ENCODE results near the gene GCGR.

The GCGR gene

DNA sequence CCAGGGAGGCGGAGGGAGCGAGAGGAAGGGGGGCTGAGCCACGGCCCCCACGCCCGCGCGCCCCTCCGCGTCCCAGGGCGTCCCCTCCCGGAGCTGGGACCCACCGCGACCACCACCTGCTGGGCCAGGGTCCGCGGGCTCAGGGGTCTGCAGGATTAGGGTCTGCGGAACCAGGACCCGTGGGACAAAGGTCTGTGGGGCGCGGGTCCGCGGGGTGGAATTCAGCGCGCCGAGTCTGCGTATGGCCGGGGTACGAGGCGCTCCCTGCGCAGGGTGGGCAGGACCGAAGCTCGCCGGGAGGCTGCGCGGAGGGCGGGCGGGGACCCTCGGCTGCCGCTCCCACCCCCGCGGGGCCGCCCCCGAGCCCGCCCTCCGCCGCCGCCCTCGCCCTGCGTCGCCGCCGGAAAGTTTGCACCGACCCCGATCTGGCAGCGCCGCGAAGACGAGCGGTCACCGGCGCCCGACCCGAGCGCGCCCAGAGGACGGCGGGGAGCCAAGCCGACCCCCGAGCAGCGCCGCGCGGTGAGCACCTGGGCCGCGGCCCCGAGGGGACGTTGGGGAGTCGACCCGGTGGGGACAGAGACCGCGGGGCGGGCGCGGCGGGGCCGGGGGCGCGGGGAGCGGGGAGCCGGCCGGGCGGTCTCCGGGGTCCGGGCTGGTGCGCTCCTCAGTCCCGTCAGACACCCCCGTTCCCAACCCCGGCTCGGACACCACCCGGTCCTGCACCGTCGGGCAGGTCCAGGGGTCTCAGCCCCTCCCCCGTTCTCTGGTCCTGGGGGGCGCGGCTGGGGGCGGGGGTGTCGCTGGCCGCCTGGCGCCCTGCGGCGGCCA, at the start of gene GCGR:
Gene GCGR (plus strand): TSS at position 423 of the 831 bp plus-strand sequence. CDS start 4,869 bp downstream, outside the sequence.
- DNase-seq (ENCODE audit: low spot score): no peak

DNA sequence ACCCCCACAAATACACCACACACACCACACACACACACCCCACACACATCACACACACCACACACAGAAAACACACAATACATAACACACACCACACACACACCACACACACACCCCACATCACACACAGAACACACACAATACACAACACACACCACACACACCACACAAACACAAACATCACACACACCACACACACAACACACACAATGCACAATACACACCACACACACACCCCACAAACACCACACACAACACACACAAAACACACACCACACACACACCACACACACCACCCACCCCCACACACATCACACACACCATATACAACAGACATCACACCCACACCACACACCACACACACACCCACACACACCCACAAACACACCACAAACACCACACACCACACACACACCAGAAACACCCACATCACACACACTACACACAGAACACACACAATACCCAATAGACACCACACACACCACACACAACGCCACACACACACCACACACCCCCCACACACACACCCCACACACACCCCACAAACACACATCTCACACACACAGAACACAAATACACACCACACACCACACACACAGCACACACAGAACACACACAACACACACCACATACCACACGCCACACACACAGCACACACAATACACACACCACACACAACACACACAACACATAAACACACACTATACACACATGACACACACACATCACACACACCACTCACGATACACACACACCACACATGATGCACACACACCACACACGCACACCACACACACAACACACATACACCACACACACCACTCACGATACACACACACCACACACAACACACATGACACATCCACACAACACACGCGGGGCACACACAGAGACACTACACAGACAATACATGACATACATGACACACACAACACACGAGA, 11.0 kb upstream of the GCGR start:
- no peak for DNase-seq (ENCODE audit: low spot score)

DNA sequence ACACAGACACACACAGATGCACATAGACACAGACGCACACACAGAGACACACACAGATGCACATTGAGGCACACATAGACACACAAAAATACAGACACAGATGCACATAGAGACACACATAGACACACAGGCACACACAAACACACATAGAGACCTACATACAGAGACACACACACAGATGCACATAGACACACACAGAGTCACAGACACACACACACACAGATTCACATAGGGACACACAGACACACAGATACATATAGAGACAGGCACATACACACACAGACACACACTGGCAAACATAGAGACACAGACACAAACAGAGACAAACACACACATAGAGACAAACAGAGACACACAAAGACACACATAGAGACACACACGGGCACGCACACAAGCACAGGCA, 9.9 kb upstream of the GCGR start:
- DNase-seq (ENCODE audit: low spot score): no peak

DNA sequence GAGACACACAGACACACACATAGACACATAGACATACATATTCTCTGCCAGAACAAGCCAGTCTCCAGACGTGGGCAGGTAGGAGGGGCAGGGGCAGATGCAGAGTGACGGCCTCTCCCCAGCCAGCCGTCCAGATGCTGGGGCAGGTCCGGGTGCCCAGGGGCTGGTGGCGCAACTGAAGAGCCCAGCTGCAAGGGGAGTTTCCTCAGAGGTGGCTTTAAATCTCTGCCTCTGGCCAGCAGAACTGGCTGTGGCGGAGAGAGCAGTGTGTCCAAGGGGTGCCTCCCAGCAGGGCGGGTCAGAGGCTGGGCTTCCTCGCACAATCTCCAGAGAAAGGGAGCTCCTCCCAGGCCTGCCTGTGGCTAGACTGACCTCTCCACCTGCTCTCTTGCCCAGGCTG, 9.4 kb upstream of the GCGR start:
- no peak for DNase-seq (ENCODE audit: low spot score)

DNA sequence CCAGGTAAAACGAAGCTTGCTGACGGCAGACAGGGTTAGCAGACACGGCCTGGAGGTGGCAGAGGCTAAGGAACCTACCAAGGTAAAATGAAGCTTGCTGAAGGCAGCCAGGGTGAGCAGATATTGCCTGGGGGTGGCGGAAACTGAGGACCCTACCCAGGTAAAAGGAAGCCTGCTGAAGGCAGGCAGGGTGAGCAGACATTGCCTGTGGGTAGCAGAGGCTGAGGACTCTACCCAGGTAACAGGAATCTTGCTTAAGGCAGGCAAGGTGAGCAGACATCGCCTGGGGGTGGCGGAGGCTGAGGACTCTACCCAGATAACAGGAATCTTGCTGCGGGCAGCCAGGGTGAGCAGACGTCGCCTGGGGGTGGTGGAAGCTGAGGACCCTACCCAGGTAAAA, 2.6 kb upstream of the GCGR start:
- DNase-seq (ENCODE audit: low spot score): no peak

DNA sequence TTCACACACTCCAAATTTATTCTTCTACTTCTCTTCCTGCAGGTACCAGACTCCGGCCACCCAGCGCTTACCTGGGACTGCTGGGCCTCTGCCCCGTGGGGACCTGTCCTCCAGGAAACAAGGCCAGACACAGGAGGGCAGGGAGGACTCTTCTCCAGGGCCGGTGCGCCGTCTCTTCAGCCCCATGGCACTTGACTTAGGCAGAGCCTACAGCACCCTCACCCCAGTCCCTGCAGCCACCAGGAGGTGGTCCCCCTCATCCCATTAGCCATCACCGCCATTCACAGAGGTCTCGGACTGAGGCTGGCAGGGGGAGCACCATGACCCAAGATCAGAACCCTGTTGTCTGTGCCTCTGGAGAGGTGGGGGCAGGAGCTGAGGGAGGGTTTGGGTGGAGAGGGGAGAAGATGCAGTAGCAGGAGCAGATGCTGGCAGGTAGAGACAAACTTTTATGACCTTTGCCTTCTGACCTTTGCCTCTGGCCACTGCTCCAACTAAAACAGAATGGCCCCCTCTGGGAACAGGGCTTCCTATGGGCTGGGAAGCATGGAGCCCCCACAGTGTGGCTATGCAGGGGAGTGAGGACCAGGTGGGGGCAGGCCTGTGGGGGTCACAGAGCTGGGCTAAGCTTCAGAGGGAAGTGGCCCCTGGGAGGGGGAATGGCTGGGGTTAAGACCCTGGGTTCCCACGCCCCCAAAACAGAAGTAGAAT, 1.7 kb upstream of the GCGR start:
- no peak for DNase-seq (ENCODE audit: low spot score)

DNA sequence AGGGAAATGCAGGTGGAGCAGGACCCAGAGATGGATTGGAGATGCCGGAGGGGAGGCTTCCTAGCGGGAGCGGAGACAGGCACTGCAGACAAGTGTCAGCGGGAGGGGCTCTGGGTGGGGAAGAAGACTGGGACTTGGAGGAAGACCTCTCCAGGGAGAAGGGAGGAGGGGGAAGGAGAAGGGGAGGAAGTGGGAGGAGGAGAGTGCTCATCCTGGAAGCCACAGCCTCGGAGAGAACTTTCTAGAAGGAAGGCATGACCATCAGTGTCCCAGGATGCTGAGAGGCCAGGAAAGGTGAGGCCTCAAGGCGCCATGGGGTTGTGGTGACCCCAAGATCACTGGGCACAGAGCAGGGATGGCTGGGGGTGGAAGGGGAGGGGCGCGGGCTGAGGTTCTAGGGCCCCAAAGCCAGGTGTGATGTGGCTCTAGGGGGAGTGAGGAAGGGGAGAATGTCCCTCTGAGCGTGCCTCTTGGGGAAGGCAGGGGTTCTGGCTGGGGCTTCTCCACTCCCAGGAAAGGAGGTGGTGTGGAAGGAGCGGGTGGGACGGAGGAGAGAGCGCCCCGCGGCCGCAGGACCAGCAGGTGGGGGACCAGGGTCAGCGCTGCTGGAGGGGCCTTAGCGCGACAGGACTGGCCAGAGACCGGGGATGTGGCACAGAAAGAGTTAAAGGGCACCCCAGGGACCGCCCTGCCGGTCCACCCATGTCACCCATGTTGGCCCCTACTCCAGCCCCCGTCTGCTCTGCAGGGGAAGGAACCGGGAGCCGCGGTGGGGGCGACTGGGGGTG, 900 bp upstream of the GCGR start:
- DNase-seq (ENCODE audit: low spot score): no peak

DNA sequence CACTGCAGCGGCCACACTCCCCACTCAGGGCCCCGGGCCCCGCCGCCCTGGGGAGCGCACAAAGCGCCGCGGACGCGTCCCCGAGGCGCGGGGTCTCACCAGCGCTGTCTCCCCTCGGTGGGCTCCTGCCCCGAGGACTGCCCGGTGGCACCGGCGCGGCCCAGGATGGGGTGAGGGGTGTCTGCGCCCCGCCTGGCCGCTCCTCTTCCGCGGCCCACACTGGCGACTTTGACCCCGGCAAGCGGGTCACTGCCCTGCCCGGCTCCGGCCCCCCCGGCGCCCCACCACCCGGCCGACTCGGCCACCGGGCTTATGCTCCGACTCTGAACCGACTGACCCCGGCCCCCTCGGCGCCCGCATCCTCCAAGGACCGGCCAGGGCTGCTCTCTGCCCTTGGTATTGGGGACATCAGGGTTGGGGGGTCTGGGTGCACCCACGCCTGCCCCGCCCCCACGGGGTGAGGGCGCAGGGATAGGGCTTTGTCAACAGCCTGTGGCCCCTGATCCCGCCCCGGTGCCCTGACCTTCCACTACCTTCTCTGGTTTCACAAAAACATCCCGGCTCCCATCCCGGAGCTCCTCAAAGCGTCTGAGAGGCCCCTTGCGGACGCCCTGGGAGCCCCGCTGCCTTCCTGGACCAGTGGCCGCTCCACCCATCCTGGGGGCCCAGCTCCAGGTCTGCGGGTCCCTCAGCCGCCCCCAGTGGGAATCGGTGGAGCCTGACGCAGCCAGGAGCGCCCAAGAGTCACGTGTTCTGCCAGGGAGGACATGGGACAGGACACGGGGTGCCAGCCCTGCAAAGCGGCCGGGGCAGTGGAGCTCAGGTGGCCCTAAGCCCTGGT, 829 bp downstream of the GCGR start:
- no peak for DNase-seq (ENCODE audit: low spot score)

DNA sequence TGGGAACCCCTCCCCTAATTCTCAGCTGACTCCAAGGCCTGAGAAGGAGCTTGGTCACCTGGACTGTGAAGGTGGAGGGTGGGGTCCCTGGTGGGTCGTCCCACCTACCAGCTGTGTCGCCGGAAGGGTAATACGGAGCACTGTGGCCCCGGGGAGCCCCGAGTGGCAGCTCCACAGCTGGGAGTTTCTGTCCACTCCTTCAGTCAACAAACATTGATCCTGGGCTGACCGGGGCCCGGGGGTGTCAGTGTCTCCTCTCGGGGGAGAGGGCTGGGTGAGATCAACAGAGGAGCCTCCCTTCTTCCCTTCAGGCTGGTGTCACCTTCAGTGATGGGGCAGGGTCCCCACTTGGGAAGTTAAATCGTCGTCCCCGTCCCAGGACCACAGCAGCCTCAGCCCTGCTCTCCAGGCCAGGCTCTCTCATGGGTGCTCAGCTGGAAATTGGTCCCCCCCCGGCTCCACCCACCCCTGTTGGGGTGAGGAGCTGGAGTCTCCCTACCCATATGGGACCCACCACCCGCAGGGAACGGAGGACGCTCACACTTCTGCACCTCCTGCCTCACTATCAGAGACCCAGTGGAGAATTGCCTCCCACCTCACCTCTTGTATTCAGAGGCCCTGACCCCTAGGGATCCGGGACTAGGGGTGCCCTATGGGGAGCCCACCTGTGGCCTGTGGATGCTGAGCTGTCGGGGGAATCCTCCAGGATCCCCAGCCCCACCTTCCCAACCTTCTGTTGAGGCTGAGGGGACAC, 1.9 kb downstream of the GCGR start:
- no peak for DNase-seq (ENCODE audit: low spot score)

DNA sequence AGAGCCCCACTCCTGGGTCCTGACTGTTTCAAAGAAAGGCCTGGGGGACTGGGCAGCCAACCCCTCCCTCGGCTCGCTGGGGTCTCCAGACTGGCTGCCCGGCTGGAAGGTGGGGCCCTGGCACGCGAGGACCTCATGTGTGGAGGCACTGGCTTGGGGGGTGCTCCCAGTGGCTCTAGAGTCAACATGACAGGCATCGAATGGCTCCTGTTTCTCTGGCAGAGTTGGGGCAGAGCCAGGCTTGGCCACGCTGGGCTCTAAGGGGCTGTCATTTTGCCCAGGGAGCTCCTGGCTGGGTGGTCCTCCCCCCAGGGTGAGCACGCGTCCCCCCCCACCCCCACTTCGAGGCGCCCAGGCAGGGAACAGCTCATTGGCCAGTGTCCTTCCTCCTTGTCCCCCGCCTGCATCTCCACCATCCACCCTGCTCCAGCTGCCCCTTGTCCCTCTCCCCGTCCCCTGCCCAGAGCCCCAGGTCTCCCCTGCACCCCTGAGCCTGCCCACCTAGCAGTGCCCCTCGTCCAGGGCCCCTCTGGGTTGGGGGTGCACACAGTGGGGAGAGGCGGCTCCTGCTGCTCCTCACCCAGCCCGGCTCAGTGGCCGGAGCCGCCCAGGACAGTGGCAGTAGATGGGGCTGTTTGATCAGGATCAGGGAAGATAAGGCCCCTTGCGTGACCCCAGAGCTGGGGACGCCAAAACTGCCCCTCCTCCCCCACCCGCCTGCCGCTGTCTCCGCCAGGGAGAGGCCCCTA, 2.7 kb downstream of the GCGR start:
- DNase-seq (ENCODE audit: low spot score): no peak

DNA sequence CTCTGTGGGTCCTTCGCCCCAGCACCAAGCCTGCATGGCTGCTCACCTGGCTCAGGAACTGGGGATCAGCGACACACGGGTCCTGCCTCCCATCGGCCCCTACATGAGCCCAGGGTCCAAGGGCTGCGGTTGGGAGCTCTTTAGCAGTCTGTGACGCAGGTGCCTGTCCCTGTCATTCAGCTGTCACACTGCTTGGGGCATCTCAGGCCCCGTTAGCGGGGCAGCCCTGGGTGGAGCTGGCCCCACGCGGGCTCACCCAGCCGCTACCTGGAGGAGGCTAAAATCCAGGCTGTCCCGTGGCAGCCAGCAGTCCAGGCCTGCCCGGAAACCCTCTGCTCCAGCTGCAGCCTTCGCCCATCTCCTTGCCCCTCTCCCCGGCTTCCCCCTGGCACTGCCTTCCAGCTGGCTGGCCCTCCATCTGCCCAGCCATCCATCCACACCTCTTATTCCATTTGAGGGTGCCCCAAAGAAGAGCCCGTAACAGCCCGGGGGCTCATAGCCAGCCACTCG, 3.3 kb downstream of the GCGR start:
- no peak for DNase-seq (ENCODE audit: low spot score)

DNA sequence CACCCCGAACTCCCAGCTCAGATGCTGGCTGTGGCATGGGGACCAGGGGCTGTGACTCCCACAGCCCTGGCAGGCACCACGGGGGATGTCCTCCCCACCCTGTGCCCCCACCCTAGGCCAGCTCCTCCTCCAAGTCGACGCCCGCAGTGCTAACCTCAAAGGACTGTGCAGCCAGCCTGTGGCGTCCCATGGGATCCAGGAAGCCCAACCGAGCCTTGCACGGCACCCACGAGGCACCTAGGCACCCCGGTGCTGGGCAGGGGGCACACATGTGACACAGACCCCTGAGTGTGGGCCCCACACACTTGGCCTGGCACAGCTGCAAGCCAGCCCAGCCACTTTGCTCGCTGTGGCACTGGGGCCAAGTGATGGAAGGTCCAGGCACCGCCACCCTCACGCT, 3.9 kb downstream of the GCGR start:
- no peak for DNase-seq (ENCODE audit: low spot score)

DNA sequence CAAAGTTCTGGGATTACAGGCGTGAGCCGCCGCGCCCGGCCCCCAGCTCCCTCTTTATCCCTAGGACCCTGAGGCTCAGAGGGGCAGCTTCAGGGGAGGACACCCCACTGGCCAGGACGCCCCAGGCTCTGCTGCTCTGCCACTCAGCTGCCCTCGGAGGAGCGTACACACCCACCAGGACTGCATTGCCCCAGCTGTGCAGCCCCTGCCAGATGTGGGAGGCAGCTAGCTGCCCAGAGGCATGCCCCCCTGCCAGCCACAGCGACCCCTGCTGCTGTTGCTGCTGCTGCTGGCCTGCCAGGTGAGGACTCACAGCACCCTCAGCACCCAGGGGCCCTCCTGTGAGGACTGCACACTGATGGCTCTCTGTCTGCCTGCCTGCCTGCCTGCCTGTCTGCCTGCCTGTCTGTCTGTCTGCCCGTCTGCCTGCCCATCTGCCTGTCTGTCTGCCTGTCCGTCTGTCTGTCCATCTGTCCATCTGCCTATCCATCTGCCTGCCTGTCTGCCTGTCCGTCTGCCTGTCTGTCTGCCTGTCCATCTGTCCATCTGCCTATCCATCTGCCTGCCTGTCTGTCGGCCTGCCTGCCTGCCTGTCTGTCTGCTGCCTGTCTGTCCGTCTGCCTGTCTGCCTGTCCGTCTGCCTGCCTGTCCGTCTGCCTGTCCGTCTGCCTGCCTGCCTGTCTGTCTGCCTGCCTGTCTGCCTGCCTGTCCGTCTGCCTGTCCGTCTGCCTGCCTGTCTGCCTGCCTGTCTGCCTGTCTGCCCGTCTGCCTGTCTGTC, 5.0 kb downstream of the GCGR start:
- no peak for DNase-seq (ENCODE audit: low spot score)

DNA sequence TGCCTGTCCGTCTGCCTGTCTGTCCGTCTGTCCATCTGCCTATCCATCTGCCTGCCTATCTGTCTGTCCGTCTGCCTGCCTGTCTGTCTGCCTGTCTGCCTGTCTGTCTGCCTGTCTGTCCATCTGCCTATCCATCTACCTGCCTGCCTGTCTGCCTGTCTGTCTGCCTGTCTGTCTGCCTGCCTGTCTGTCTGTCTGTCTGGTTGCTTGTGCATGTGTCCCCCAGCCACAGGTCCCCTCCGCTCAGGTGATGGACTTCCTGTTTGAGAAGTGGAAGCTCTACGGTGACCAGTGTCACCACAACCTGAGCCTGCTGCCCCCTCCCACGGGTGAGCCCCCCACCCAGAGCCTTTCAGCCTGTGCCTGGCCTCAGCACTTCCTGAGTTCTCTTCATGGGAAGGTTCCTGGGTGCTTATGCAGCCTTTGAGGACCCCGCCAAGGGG, 5.6 kb downstream of the GCGR start:
- DNase-seq (ENCODE audit: low spot score): no peak

DNA sequence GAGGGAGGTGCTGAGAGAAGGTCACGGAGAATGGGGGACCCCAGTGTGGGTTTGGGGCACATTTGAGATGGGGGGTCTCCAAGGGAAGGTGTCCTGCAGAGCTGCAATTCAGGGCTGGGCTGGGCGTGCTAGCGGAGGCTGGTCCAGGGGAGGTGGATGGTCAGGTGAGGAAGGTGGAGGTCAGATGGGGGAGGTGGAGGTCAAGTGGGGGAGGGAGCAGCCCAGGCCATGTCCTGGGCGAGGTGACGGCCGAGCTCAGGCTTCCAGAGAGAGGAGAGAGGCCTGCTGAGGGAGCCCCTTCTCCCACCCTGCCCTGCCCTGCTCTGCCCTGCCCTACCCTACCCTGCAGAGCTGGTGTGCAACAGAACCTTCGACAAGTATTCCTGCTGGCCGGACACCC, 6.5 kb downstream of the GCGR start:
- DNase-seq (ENCODE audit: low spot score): no peak

DNA sequence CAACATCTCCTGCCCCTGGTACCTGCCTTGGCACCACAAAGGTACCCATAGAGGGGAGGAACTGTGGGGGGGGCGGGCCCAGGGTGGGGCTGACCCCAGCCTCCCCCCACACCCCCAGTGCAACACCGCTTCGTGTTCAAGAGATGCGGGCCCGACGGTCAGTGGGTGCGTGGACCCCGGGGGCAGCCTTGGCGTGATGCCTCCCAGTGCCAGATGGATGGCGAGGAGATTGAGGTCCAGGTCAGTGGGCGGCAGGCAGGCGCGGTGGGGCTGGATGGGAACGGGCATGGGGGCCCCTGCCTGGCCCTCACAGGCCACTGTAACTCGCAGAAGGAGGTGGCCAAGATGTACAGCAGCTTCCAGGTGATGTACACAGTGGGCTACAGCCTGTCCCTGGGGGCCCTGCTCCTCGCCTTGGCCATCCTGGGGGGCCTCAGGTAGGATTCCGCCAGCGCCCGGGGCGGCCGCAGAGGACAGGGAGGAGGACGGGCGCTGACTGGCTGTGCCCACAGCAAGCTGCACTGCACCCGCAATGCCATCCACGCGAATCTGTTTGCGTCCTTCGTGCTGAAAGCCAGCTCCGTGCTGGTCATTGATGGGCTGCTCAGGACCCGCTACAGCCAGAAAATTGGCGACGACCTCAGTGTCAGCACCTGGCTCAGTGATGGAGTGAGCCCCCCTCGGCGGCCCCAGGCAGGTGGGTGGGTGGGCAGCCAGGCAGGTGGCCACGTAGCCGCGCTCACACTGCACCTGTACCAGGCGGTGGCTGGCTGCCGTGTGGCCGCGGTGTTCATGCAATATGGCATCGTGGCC, 7.1 kb downstream of the GCGR start:
- no peak for DNase-seq (ENCODE audit: low spot score)

Data from AG08396 (cell line).